Natural killer cell treated with Interleukin-12 subunit alpha and Interleukin-12 subunit beta and Interleukin-15 and Interleukin-18, amount 100 ng/mL, for 72 hours (primary cell): ENCODE data around the gene SLC37A4. TPM values are rescaled to one million over a fixed set of nuclear protein-coding genes. Genes with fewer than 3 reads are reported as not detected.

Experiments
- ATAC-seq, 2 donors: fragments of 150-1000 bp; cut with Tn5 transposase in 1 of 2; sonication (Bioruptor Pico), chemical (Tn5 transposase) in 1 of 2; 2 replicates each; pipeline ENCODE4 v1.10.0; 2021
- DNase-seq: peaks from one replicate; pipeline ENCODE4 v3.0.0; 2022; ENCODE audit warnings: low spot score
- H3K27ac Mint-ChIP-seq, 2 donors: 1 replicate in 1 of 2; 2 replicates in 1 of 2; pipeline ENCODE4 v1.8.0; 2022; ENCODE audit warnings: mixed read lengths in 2 of 2, mild to moderate bottlenecking in 1 of 2, moderate library complexity in 1 of 2
- H3K27me3 Mint-ChIP-seq, 2 donors: 1 replicate in 1 of 2; 2 replicates in 1 of 2; pipeline ENCODE4 v1.8.0; 2022; ENCODE audit warnings: mixed read lengths in 2 of 2
- H3K36me3 Mint-ChIP-seq: one replicate; pipeline ENCODE4 v1.8.0; 2022; ENCODE audit warnings: mixed read lengths
- H3K4me1 Mint-ChIP-seq, 2 donors: 1 replicate in 1 of 2; 2 replicates in 1 of 2; pipeline ENCODE4 v1.8.0; 2022; ENCODE audit warnings: low read depth in 2 of 2, mixed read lengths in 2 of 2, mild to moderate bottlenecking in 1 of 2
- H3K4me3 Mint-ChIP-seq: one replicate; pipeline ENCODE4 v1.8.0; 2022; ENCODE audit warnings: mixed read lengths
- H3K9me3 Mint-ChIP-seq: 2 replicates; pipeline ENCODE4 v1.8.0; 2022; ENCODE audit warnings: mixed read lengths
- total RNA-seq, 2 donors: library from RNA; stranded (reverse); gene quantifications; one replicate each; pipeline ENCODE4 v1.2.3, GENCODE V29; 2022

SLC37A4 gene
- total RNA-seq, 2 donors from 2014 or later: 20.3 to 32.6 TPM

DNA sequence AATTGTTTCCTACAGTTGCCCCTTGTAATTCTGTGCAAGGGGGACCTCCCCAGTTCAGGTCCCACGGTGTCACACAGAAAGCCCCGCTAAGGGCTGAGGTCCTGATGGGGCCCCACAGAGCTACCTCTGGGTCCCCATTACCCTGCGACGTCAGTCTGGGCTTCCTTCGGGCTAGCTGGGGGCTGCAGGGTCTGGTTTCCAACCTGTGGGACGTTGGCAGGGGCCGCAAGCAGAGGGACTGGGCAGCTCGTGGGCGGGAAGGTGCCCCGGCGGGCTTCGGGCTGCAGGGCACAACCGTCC, 698 bp downstream of the SLC37A4 start:
- Mint-ChIP-seq H3K4me1 (peaks cover 8 to 24% of the 10 kb centered on the region in 2 donors), H3K27me3 (no peaks in the 10 kb centered on the region), H3K9me3 (no peaks in the 10 kb centered on the region), H3K4me3 (peak overlapping the region; percentile 84), H3K36me3 (peaks cover 5% of the 10 kb centered on the region), H3K27ac (peak overlapping the region; percentile 48 to 78)
- DNase-seq (no peak), ATAC-seq (peak in 1 of 2 donors; percentile 4)

DNA sequence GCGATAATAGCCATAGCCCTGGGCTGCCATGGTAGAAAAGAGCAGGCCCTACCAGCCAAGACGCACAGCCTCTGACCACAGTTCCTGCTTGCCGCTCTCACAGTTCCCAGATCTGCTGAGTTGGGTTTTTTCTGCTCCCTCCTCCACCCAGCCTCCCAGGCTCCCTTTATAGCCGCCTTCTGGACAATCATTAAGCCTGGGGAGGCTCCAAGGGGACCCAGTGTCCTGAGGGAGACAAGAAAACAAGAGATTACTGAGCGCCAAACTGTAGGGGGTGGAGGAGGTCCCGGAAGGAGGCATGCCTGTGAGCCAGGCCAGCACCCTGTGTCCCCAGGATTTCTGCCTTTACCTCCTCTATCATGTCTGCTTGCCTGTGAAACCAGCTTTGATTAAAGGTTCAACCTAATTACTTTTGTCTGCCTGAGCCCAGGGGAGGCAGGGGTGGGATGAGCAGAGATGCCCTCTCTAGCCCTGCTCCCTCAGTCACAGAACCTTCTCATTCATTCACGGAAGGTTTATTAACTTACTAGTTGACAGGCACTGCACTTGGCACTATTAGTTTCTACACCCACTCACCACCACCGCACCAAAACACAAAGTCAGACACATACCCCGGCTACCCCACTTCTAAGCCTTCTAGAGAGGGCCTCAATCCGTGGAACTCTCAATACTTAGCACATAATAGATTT, 1.2 kb downstream of the SLC37A4 start:
- no peaks in the 10 kb centered on the region for H3K9me3 Mint-ChIP-seq
- peaks cover 5% of the 10 kb centered on the region for H3K36me3 Mint-ChIP-seq
- ATAC-seq (no peak), DNase-seq (no peak)
- peaks cover 9 to 28% of the 10 kb centered on the region in 2 donors for H3K4me1 Mint-ChIP-seq
- peak overlapping the region; percentile 84 for H3K4me3 Mint-ChIP-seq
- peak overlapping the region; percentile 48 to 78 for H3K27ac Mint-ChIP-seq
- H3K27me3 Mint-ChIP-seq: no peaks in the 10 kb centered on the region

DNA sequence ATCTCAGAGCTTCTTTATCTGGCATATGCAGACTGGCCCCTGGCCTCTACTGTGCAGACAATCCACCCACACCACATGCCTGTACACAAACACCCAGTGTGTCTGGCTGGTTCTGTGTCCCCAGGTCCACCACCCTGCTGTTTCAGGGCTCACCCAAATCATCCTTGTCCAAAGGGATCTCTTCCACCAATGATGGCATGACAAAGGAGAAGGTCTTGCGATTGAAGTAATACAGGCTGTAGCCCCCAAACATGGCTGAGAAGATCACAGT, 1.7 kb downstream of the SLC37A4 start:
- Mint-ChIP-seq H3K27ac (peak overlapping the region; percentile 48 to 78), H3K4me3 (peak overlapping the region; percentile 84), H3K36me3 (peaks cover 5% of the 10 kb centered on the region), H3K27me3 (no peaks in the 10 kb centered on the region), H3K4me1 (peaks cover 13 to 31% of the 10 kb centered on the region in 2 donors), H3K9me3 (no peaks in the 10 kb centered on the region)
- DNase-seq (no peak), ATAC-seq (no peak)

DNA sequence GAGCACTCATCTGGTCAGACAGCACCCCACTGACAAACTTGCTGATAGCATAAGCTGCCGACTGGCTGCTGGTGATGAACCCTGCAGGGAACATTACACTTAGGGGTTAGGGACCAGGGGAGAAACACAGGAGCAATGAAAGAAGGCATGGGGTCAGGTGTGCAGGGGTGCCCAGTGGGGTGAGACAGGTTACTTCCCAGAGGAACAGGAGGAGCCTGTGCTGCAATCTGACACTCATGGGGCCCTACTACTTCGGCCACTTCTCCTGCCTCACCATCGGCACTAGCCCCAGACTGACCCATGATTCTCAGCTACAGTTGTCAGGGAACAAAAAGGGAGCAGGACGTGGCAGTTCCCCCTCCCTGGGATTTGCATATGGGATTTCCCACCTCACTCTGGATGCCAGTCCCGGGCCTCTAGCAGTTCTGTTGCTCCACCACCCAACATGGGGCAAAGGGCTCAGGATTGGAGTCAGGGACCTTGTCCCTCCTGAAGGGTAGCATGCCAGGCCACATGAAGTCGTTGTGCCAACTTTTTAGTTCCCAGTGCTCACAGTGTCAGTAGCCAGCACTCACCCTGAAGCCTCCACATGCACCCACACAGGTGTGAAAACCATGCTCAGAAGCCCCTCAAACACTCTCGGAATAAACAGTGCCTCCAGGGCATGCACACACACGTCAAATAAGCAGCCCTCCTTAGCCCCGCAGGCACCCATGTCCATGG, 2.2 kb downstream of the SLC37A4 start:
- peaks cover 16 to 32% of the 10 kb centered on the region in 2 donors for H3K4me1 Mint-ChIP-seq
- H3K27ac Mint-ChIP-seq: peak overlapping the region in 1 of 2 donors; percentile 48
- H3K4me3 Mint-ChIP-seq: peak overlapping the region; percentile 84
- no peaks in the 10 kb centered on the region for H3K27me3 Mint-ChIP-seq
- H3K9me3 Mint-ChIP-seq: no peaks in the 10 kb centered on the region
- ATAC-seq (no peak), DNase-seq (no peak)
- H3K36me3 Mint-ChIP-seq: peaks cover 8% of the 10 kb centered on the region

DNA sequence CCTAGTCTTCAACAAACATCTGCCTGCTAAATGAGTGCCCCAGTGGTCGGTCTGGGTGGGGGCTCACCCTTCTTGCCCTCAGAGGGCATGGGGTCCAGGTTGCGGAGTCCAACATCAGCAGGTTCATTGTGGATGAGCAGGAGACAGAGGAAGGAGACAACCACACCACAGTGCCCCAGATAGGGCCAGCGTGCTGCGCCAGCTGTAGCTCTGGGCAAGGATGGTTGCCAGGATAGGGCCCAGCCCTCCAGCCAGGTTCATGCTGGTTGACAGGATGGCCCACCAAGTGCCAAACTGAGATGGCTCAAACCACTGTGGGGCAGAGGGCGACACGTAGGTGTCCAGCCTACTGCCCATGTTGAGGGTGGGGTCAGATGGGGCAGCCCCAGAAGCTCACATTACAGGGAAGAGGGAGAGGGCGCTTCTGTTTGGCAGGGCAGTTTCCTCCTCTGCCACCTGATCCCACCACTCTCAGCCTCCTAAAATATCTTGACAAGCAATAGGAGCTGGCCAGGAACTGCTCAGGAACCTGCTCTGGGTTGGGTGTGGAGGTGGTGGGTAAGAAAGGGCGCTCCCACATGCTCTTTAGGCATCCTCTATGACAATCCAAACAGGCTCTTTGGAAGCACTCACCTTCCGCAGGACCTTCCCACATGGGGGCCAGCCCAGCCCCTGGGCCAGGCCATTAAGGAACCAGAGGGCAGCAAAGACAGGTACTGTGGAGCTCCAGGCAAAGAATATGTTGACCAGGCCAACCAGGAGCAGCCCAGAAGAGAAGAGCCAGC, 2.9 kb downstream of the SLC37A4 start:
- Mint-ChIP-seq H3K36me3 (peaks cover 12% of the 10 kb centered on the region), H3K27me3 (no peaks in the 10 kb centered on the region), H3K9me3 (no peaks in the 10 kb centered on the region), H3K27ac (no peak overlapping the region), H3K4me1 (peaks cover 19 to 36% of the 10 kb centered on the region in 2 donors), H3K4me3 (no peak overlapping the region)
- ATAC-seq (no peak), DNase-seq (no peak)

DNA sequence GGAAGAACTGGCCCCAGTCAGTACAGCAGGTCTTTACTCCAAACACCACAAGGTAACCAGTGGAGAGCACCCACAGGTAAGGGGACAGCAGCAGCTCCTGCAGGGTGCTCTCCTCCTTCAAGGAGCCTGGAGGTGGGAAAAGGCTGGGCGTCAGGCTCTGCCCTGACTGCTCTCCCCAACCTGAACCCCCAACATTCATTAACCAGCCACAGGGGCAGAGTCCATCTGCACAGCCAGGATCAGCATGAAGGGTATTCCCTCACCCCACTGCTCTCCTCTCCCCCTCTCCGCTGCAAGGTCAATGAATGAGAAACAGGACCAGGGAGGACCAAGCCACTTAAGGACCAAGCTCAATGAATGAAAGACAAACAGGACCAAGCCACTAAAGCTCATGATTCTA, 3.7 kb downstream of the SLC37A4 start:
- Mint-ChIP-seq H3K27ac (no peak overlapping the region), H3K4me1 (peaks cover 19 to 36% of the 10 kb centered on the region in 2 donors), H3K4me3 (no peak overlapping the region), H3K9me3 (no peaks in the 10 kb centered on the region), H3K27me3 (no peaks in the 10 kb centered on the region), H3K36me3 (peaks cover 12% of the 10 kb centered on the region)
- ATAC-seq (no peak), DNase-seq (no peak)

DNA sequence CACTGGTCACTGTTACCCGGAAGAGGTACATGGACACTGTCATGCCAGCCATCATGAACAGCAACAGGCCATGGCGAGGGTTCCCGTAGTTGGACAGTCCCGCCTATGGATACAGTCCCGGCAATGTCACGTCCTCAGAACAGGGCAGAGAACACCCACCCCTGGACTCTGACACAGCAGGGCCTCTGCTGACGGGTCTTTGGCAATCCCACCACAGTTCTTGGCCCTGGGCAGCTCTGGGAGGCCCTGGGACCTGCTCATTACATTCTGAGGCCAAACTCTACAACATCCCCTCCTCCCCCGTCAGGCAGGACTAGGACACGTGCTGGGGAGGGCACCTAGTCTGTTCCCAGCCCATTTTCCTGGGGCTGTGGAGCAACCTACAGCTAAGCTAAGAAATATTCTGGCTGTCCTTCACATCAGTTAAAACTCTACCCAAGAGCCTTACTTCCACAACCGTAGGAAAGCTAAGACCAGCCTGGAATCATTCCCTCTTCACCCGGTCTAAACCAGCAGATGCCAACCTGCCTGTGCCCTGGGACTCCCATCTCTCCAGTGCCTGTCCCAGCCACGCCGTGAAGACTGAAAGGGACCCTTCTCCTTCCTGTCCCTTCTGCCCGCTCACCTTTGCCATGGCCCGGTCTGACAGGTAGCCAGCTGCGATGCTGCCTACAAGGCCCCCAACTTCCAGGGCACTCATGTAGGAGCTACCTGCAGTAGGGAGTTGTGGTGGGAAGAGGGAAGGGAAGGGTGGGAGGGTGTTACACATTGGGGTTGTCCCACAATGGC, 4.5 kb downstream of the SLC37A4 start:
- no peak for DNase-seq
- ATAC-seq: no peak
- peaks cover 26 to 34% of the 10 kb centered on the region in 2 donors for H3K4me1 Mint-ChIP-seq
- no peaks in the 10 kb centered on the region for H3K27me3 Mint-ChIP-seq
- H3K27ac Mint-ChIP-seq: no peak overlapping the region
- H3K4me3 Mint-ChIP-seq: no peak overlapping the region
- no peaks in the 10 kb centered on the region for H3K9me3 Mint-ChIP-seq
- H3K36me3 Mint-ChIP-seq: peaks cover 12% of the 10 kb centered on the region

DNA sequence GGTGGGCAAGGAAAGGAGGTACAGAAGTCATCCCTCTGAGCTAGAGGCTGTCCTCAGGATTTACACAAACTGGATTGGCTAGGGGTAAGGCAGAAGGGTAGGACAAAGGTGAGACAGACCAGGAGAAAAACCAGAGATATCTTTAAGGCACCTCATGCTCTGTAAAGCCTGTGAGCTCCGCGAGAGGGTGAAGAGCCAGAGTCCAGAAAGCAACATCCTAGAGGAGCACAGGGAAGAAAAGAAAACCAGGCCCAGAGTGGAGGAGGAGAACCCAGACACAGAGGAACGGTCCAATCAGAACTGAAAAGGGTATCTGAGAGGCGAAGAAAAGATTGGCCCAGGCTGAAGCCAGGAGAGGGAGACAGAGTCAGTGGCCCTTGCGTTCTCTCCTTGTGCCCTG, 5.1 kb downstream of the SLC37A4 start:
- DNase-seq: no peak
- Mint-ChIP-seq H3K27ac (peak overlapping the region; percentile 36 to 73), H3K9me3 (no peaks in the 10 kb centered on the region), H3K27me3 (no peaks in the 10 kb centered on the region), H3K4me1 (peaks cover 27 to 34% of the 10 kb centered on the region in 2 donors), H3K4me3 (no peak overlapping the region), H3K36me3 (peaks cover 12% of the 10 kb centered on the region)
- no peak for ATAC-seq

DNA sequence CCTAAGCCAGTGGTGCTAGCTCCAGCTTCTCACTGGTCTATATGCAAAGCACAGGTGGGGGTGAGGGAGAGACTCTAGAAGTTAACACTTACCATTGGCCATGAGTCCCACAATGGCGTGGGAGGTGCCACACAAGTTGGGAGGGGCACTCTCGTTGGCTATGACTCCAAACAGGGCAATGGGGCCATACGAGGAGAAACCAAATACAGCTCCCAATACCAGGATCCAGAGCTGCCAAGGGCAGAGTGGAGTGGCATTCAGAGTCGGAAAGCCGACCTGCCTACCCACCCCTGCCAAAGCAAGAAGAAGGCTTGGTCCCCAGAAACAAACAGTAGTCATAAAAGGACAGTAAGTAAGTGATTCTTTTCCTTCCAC, 5.6 kb downstream of the SLC37A4 start:
- Mint-ChIP-seq H3K4me1 (peaks cover 28 to 35% of the 10 kb centered on the region in 2 donors), H3K36me3 (peaks cover 13% of the 10 kb centered on the region), H3K4me3 (no peak overlapping the region), H3K27me3 (no peaks in the 10 kb centered on the region), H3K27ac (peak overlapping the region; percentile 36 to 73), H3K9me3 (no peaks in the 10 kb centered on the region)
- ATAC-seq: no peak
- DNase-seq: no peak

DNA sequence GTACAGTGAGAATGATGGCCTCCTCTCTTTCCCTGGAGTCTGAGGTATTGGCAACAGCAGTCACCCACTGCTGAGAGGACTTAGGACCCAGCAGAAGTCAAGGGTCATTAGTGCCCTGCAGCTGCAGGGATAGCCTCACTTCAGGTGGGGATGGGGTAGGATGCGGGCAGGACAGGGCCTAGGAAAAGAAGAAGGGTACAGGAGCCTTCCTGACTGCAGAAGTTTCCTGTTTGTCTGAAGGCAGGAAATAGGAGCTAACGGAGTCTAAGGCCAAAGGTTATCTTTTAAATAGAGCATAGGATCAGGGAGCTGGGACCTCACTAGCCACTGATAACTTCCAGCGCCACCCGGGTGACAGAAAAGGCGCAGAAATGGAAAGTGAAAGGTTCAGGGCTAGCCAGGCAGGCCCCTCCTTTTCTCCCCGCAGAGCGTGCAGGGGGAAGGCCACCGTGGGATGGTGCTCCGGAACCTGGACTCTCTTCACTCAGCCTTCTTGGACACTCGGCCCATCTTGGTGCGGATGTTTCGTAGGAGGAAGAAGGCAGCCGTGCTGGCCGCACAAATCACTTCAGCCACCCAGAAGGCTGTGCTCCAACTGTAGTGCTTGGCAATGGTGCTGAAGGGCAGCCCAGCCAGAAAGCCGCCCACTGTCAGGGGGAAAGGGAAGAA, 6.1 kb downstream of the SLC37A4 start:
- Mint-ChIP-seq H3K4me1 (peaks cover 29 to 34% of the 10 kb centered on the region in 2 donors), H3K4me3 (no peak overlapping the region), H3K9me3 (no peaks in the 10 kb centered on the region), H3K36me3 (peaks cover 17% of the 10 kb centered on the region), H3K27me3 (no peaks in the 10 kb centered on the region), H3K27ac (peak overlapping the region; percentile 19 to 73)
- DNase-seq: no peak
- ATAC-seq: no peak

DNA sequence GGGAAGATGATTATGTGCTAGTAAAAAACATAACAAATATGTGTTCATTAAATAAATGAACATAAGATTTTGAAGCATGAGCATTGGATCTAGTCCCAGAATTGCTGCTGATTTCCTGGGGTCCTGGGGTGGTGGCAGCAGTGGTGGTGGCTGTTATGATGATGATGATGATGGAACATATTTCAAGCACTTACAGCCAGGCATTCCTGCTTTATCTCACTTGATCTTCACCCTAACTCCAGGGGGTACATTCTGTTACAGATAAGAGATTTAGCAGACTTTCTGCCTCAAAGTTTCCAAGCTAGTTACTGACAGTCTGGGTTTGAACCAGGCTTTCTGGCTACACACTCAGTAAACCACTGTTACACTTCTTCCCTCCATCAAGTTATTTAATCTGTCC, 6.9 kb downstream of the SLC37A4 start:
- H3K9me3 Mint-ChIP-seq: no peaks in the 10 kb centered on the region
- H3K4me1 Mint-ChIP-seq: peaks cover 26 to 28% of the 10 kb centered on the region in 2 donors
- ATAC-seq (no peak), DNase-seq (no peak)
- no peaks in the 10 kb centered on the region for H3K27me3 Mint-ChIP-seq
- no peak overlapping the region for H3K4me3 Mint-ChIP-seq
- H3K36me3 Mint-ChIP-seq: peaks cover 17% of the 10 kb centered on the region
- H3K27ac Mint-ChIP-seq: peak overlapping the region; percentile 19 to 73

DNA sequence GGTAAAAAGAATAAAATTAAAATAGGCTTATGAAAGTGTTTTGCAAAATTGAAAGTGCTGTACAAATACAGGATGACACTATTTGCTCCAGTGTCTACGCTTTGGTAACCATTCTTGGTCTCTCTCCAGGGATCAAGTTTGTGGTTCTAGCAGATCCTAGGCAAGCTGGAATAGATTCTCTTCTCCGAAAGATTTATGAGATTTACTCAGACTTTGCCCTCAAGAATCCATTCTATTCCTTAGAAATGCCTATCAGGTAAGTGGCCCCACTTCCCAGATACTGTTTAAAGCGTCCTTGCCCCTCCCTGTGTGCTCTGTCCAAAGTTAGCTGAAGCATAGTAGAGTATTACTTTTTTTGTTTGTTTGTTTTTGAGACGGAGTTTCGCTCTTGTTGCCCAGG, 9.0 kb downstream of the SLC37A4 start:
- no peak for DNase-seq
- peak overlapping the region in 1 of 2 donors; percentile 41 for H3K27ac Mint-ChIP-seq
- peak overlapping the region; percentile 27 for H3K4me3 Mint-ChIP-seq
- peaks cover 33% of the 10 kb centered on the region for H3K36me3 Mint-ChIP-seq
- peaks cover 27 to 35% of the 10 kb centered on the region in 2 donors for H3K4me1 Mint-ChIP-seq
- ATAC-seq: no peak
- no peaks in the 10 kb centered on the region for H3K27me3 Mint-ChIP-seq
- no peaks in the 10 kb centered on the region for H3K9me3 Mint-ChIP-seq

DNA sequence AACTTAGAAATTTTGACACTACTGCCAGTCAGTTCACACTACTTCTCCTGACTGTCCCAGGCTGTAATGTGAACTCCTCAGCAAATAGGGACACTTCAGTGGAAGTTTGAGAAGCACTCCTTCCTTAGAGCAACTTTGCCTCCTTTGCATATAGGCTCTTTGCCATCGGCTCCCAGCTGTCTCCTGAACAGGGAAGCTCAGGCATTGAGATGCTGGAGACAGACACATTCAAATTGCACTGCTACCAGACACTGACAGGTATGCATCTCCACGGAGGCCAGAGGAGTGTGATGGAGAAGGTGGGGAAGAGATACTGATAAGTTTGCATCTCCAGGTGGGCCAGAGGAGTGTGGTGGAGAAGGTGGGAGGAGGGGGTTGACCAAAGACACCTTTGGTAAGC, 10.7 kb downstream of the SLC37A4 start:
- no peaks in the 10 kb centered on the region for H3K27me3 Mint-ChIP-seq
- peaks cover 37% of the 10 kb centered on the region for H3K36me3 Mint-ChIP-seq
- peaks cover 33 to 43% of the 10 kb centered on the region in 2 donors for H3K4me1 Mint-ChIP-seq

More for the DNA sequence above, 10.7 kb downstream of the SLC37A4 start:
- H3K27ac Mint-ChIP-seq: peak overlapping the region; percentile 97 to 100
- H3K9me3 Mint-ChIP-seq: no peaks in the 10 kb centered on the region
- DNase-seq (no peak), ATAC-seq (no peak)
- peak overlapping the region; percentile 95 for H3K4me3 Mint-ChIP-seq
